Testis (tissue), 3 donors: ENCODE measurements around the gene IFIH1. TPM values are rescaled to one million over a fixed set of nuclear protein-coding genes. Genes with fewer than 3 reads are reported as not detected.

Experiments used
- DNase-seq: peaks from one replicate; pipeline ENCODE4 v3.0.0-alpha.2; 2019
- H3K27ac ChIP-seq, 2 donors: fragments of 200-600 bp; sonication (generic); one replicate each; pipeline ENCODE4 v1.5.1; 2019
- H3K27me3 ChIP-seq: fragments of 200-600 bp; sonication (generic); one replicate; pipeline ENCODE4 v1.5.1; 2019
- H3K36me3 ChIP-seq: fragments of 200-600 bp; sonication (generic); one replicate; pipeline ENCODE4 v1.5.1; 2017; ENCODE audit warnings: low read depth; ENCODE audit errors: missing control alignments
- H3K4me1 ChIP-seq: fragments of 200-600 bp; sonication (generic); one replicate; pipeline ENCODE4 v1.5.1; 2019
- H3K4me3 ChIP-seq, 2 donors: fragments of 200-600 bp; sonication (generic); one replicate each; pipeline ENCODE4 v1.5.1; 2017 to 2019
- H3K9me3 ChIP-seq: fragments of 200-600 bp; sonication (generic); one replicate; pipeline ENCODE4 v1.5.1; 2017
- CTCF ChIP-seq, 3 experiments: fragments of 450-650 bp in 2 of 3; fragments of 200-600 bp in 1 of 3; sonication (generic) in 1 of 3; IDR thresholded peaks; one replicate each; pipeline ENCODE4 v1.5.1; 2016 to 2019; ENCODE audit warnings: antibody characterized with exemption in 3 of 3, mild to moderate bottlenecking in 2 of 3, moderate library complexity in 1 of 3
- POLR2A ChIP-seq: fragments of 450-650 bp; IDR thresholded peaks from one replicate; pipeline ENCODE4 v1.6.1; 2017; ENCODE audit warnings: antibody characterized with exemption, mild to moderate bottlenecking, moderate library complexity
- whole genome bisulfite sequencing, 2 donors: methylation state at CpG; one replicate each; pipeline ENCODE4 v1.1.5; 2018; 5-methylcytosine and 5-hydroxymethylcytosine counted together
- intact Hi-C: fragments of 100-400 bp; cut with DNase I; formaldehyde crosslinking; loops from one replicate; pipeline ENCODE4 v1.15.1; 2023; ENCODE audit warnings: low total_unique reads
- polyA plus RNA-seq: library from polyadenylated mRNA; stranded (reverse); fragments of 350-450 nt; fragmentation: Illumina TruSeq; extraction: RNeasy Lipid Tissue Mini Kit (QIAGEN cat#74804); gene quantifications from one replicate; pipeline ENCODE4 v1.2.3, GENCODE V29; 2014; ENCODE audit warnings: low read depth, low replicate concordance; ENCODE audit not compliant: insufficient read depth
- total RNA-seq, 2 donors: library from RNA; depleted of rRNA; stranded (reverse); fragments of >200 nt; gene quantifications; one replicate each; pipeline ENCODE4 v1.2.3, GENCODE V29; 2016

The IFIH1 gene
- total and polyA plus RNA-seq, 3 donors from 2014 or later: 6.0 to 12.8 (median 8.2) TPM

- no peaks in the 10 kb centered on the region for H3K36me3 ChIP-seq
- no peak overlapping the region for H3K27ac ChIP-seq
- H3K27me3 ChIP-seq: no peaks in the 10 kb centered on the region
- H3K9me3 ChIP-seq: no peaks in the 10 kb centered on the region
- no peak for TF ChIP-seq CTCF (IDR thresholded peaks at IDR 0.05)
- no peak for TF ChIP-seq POLR2A
- DNase-seq: no peak
- H3K4me1 ChIP-seq: no peaks in the 10 kb centered on the region
- 35 to 38% methylated on average over 4 of the region's 4 CpGs for WGBS, 2 donors
- H3K4me3 ChIP-seq: peak overlapping the region; percentile 73 to 86
- intact Hi-C loops: no loop called here
Measured at GRCh38 chr2:162343492-162343823, 25.0 kb upstream of the IFIH1 start.

GRCh38 chr2:162342841-162343240 is 24.4 kb upstream of the IFIH1 start:
- DNase-seq: no peak
- no peak overlapping the region for H3K27ac ChIP-seq
- H3K27me3 ChIP-seq: no peaks in the 10 kb centered on the region
- intact Hi-C loops: no loop called here
- no peaks in the 10 kb centered on the region for H3K4me1 ChIP-seq
- 54 to 71% methylated on average over 2 of the region's 2 CpGs for WGBS, 2 donors
- no peaks in the 10 kb centered on the region for H3K9me3 ChIP-seq
- no peaks in the 10 kb centered on the region for H3K36me3 ChIP-seq
- peak overlapping the region in 1 of 2 donors; percentile 86 for H3K4me3 ChIP-seq
- no peak for TF ChIP-seq CTCF (IDR thresholded peaks at IDR 0.05)
- TF ChIP-seq POLR2A: no peak

- no peak for TF ChIP-seq CTCF (IDR thresholded peaks at IDR 0.05)
- WGBS, 2 donors: 41 to 63% methylated on average over 3 of the region's 3 CpGs
- no peak overlapping the region for H3K27ac ChIP-seq
- H3K9me3 ChIP-seq: no peaks in the 10 kb centered on the region
- no peak for DNase-seq
- no peak overlapping the region for H3K4me3 ChIP-seq
- H3K27me3 ChIP-seq: no peaks in the 10 kb centered on the region
- H3K4me1 ChIP-seq: no peaks in the 10 kb centered on the region
- no peaks in the 10 kb centered on the region for H3K36me3 ChIP-seq
- intact Hi-C loops: no loop called here
Measured at GRCh38 chr2:162342321-162342720, 23.8 kb upstream of the IFIH1 start.

DNA sequence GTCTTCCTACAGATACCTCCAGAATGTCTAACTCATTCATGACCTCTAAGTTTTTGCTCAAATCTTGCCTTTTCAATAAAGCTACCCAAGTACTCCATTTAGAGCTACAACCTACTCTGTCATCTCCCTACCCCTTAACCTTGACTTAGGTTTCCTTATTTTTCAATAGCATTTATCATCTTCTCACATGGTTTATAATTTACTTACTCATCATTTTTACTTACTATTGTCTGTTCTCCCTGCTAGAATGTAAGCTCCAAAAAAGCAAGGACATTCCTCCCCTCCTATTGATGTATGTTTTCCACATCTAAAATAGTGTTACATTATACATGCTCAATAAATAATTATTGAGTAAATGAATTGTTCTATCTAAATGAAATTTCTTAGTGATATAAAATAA is 22.3 kb upstream of the IFIH1 start:
- no peaks in the 10 kb centered on the region for H3K4me1 ChIP-seq
- no peak for DNase-seq
- H3K27me3 ChIP-seq: no peaks in the 10 kb centered on the region
- no peak for TF ChIP-seq CTCF (IDR thresholded peaks at IDR 0.05)
- TF ChIP-seq POLR2A: no peak
- H3K9me3 ChIP-seq: no peaks in the 10 kb centered on the region
- no peak overlapping the region for H3K27ac ChIP-seq
- H3K4me3 ChIP-seq: no peak overlapping the region
- intact Hi-C loops: no loop called here
- H3K36me3 ChIP-seq: no peaks in the 10 kb centered on the region

DNA sequence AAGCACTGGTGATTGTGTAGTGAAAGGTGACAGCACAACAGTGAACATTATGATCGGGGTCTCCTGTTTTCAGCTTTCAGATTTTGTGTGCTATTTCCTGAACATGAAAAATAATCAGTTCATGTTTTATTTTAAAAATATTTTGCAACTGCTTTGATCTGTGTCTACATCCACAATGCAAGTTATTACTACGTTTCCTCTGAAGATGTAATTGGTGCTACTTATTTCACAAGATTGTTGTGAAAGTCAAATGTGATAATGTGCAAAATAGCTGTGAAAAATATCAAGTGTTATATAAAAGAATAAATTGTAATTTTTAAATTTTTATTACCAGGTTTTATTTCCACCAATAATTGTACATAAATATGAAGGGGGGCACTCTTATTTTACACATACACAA is 19.4 kb upstream of the IFIH1 start:
- Histone ChIP-seq H3K36me3 (no peaks in the 10 kb centered on the region), H3K9me3 (no peaks in the 10 kb centered on the region), H3K4me3 (no peak overlapping the region), H3K27ac (no peak overlapping the region), H3K4me1 (no peaks in the 10 kb centered on the region), H3K27me3 (no peaks in the 10 kb centered on the region)
- TF ChIP-seq POLR2A: no peak
- no peak for TF ChIP-seq CTCF (IDR thresholded peaks at IDR 0.05)
- WGBS, 2 donors: 89 to 94% methylated on average over 2 of the region's 2 CpGs
- DNase-seq: no peak
- intact Hi-C loops: no loop called here
